Measurements from ENCODE around the gene P2RX6. TPM values are rescaled to one million over a fixed set of nuclear protein-coding genes. Genes with fewer than 3 reads are reported as not detected.

Gene P2RX6
- 3.1 and 5.9 TPM in 2 replicates for total RNA-seq (2014; rRNA removed; shearing (Covaris generic))

DNA sequence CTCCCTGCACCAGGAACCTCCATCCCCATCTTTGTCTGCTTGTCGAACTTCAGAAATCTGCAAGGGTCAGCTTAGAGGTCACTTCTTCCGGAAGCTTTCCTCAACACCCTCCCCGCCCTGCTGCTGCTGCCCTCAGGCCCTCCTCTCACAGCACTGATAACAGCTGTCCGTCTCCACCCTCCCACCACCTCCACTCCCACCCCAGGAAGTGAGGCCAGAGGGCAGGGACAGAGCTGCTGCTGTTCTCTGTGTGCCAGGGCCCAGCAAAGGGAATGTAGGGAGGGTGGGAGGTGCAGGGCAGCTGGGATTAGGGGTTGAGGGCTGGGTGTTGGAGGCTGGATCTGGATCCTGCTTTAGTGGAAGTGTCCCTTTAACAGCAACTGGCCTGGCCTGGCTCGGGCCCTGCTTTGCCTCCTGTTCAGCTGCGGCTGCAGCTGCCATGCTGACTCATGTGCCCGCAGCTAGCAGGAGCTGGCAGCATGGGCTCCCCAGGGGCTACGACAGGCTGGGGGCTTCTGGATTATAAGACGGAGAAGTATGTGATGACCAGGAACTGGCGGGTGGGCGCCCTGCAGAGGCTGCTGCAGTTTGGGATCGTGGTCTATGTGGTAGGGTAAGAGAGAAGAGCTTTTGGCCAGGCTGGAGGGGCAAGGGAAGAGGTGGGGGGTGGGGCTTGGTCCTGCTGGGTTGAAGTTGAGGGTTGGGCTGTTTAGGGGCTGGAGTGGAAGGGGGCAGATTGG is at the start of gene P2RX6:
P2RX6 (plus strand) TSS at position 440 of the 740 bp plus-strand sequence; CDS start at position 450, 10 bp downstream.

DNA sequence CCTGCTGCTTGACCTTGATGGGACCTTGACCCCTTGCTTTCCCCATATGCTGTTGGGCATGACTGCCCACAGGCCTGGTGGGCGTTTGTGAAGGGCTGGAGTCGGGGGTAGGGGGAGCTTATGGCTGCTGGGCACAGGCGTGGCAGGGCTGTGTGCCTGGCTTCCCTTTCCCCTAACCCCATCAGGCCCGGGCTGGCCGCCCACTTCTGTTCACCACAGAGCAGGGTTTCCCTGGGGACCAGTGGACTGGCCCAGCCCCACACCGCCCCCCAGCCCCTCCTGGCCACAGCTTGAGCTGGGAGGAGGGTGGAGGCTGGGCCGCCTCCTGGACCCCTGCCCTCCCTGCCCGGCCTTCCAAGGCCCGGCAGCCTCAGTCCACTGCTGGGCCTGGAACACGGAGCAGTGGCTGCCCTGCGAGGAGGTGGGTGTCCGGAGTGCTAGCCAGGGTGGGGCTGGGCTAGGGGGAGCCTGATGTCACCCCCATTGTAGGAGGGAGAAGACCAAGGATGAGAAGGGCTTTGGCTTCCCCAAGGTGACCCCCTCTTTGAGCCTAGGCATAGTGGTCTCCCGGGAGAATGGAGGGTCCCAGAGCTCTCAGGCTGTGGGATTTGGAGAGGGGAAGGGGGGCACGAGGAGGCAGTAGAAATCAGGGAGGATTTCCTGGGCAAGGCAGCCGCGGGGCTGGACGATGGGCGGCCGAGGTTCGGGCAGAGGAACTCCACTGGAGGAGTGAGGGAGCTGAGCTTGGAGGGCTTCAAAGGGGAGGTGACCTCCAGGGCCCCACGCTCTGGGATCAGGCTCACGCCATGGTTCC is 47.9 kb upstream of the P2RX6 start, which contains the start of gene AIFM3:
AIFM3 (plus strand) TSS at position 373 of the 814 bp plus-strand sequence. CDS start 690 bp downstream, outside the sequence.

DNA sequence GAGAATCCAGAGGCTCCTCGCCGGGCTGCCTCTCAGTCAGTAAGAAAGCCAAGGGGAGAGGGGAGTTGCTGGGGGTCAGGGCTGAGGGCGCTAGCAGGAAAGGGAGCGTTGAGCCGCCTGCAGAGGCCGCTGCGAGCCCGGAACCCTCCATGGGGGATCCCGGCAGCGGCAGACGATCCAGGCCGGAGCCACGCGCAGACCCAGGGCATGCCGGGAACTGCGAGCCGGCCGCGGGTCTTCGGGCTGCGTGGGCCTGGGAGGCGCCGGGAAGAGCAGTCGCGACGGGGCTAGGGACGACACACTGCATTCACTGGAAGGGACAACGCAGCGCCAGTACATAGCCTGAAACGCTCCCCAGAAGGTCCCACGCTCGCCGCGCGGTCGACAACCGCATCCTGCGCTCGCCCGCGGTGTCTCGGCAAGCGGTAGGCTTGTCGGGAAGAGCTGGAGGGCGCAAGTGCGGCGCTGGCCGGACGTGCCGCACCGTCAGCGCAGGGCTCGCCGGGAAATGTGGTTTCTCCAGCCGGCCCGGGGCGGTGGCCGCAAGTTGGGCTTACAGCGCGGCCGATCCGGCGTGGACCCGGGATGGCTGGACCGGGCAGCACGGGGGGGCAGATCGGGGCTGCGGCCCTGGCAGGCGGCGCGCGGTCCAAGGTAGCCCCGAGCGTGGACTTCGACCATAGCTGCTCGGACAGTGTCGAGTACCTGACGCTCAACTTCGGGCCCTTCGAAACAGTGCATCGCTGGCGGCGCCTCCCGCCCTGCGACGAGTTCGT is 33.0 kb upstream of the P2RX6 start, which contains the start of gene LZTR1:
LZTR1 (plus strand) TSS at position 511 of the 776 bp plus-strand sequence; CDS start at position 586, 75 bp downstream.

DNA sequence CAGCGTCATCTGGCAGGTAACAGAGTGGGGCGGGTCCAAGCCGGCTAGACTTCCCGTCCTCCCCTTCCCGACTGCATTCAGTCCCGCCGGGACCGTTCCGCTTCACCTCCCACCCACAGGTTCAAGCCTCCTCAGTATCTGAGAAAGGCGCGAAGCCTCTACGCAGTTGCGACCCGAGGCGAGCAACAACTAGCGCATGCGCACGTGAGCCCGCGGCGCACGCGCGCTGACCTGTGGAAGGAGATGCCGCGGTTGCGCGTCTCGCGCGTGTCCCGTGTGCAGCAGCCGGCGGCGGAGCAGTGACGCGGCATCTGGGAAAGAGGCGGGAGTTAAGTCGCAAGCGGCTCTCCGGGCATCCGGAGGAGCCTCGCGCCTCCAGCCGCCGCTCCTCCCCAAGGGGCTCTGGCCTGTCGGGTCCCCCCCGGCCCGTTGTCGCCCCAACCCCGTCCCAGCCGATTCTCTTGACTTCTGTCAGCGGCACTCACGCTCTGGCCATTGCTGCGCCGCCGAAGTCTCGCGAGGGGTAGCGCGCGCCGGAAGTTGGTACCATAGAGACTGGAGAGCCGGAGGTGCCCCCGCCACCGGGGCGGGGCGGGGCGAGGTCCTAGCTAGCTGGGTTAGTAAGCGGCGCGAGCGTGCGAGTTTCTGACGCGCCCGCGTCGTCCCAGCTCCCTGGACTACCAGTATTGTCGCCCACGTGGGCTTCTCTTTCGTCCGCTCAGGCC is 13.2 kb upstream of the P2RX6 start, which contains the start of gene THAP7:
THAP7 (minus strand) TSS at position 518 of the 725 bp plus-strand sequence; CDS start at position 311, 207 bp downstream.

DNA sequence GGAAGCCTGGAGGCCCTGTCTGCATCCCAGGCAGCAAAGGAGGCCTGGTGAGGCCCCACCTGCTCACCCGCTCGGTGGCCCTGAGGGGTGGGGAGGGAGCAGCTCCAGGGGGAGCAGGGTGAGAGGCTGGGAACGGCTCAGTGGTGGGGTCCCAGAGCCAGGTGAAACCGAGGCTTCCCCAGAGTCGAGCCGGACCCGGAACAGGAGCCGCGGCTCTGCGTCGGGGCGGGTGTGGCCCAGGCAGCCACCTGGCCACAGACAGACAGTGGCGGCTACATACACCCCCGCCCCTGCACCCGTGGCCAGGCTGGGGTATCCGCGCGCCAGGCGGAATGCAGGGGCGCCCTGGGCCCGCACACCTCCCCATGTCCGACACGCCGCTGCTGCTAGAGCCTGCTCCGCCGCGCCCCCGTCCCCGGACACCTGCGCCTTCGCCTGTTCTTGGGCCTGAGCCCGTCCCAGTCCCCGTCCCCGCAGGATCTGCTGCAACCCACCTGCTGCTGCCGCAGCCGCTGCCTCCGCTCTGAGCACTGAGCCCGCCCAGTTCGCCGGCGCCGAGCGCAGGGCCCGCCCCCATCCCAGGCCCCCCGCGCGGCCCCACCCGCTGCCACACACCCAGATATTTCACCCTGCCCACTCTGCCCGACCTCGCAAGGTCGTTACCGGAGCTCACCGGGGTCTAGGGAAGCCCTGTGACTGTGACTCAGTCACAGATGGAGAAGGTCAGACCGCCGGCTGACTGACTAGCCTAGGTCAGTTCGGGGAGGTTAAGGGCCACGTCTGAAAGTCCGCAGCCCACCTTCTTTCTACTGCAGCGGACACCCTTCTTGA is 17.3 kb downstream of the P2RX6 start, which contains the start of gene SLC7A4:
SLC7A4 (minus strand) TSS at position 525 of the 831 bp plus-strand sequence. CDS start 749 bp downstream, outside the sequence.

DNA sequence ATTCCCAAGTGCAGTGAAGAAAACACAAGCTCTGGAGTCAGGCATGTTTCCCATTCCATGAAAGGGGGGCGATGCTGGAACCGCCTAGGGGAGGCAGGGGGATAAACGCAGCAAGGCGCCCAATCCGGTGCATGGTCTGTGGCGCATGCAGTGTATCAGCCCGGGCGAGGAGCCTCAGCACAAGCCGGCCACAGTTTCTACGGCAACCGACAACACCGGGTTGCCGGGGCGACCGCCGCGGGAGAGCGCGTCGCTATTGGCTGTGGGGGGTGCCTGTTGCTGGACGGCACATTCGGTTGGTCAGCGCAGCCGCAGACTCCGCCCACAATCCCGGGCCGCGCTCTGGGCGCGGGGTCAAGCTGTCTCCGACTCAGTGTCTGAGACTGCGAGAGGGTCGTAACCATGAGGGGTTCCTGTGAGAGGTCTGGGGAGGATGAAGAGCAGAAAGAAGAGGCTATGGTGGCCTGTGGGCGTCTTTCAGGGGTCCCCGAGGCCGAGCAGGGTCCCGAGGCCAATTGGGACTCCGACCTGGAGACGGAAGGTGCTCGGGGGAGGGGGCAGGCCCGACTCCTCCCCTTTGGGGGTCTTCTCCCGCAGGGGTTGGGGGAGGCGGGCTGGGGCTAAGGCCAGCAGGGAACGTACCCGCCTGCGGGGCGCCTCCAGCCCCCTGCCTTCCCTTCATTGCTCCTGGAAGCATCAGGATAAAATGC is 30.8 kb downstream of the P2RX6 start, which contains the start of gene LRRC74B:
LRRC74B (plus strand) TSS at position 362 of the 710 bp plus-strand sequence; CDS start at position 403, 41 bp downstream.

Small RNAs within 50 kb of the gene (small RNA-seq; reads per million reads assigned to genes)
- gene MIR649: not detected

Other genes with a start within 250 kb of the P2RX6 start
- 0.49 and 0.61 TPM in 2 replicates for gene SERPIND1, start 241.1 kb upstream of the P2RX6 start, total RNA-seq (2014; rRNA removed; shearing (Covaris generic))
- gene PI4KA, start 156.4 kb upstream of the P2RX6 start, total RNA-seq (2014; rRNA removed; shearing (Covaris generic)): 23.4 and 33.8 TPM in 2 replicates
- gene SNAP29, start 156.2 kb upstream of the P2RX6 start, total RNA-seq (2014; rRNA removed; shearing (Covaris generic)): 9.0 and 12.0 TPM in 2 replicates
- gene CRKL, start 97.8 kb upstream of the P2RX6 start, total RNA-seq (2014; rRNA removed; shearing (Covaris generic)): 17.3 and 18.8 TPM in 2 replicates
- gene AIFM3, start 47.9 kb upstream of the P2RX6 start, total RNA-seq (2014; rRNA removed; shearing (Covaris generic)): 0.26 and 0.45 TPM in 2 replicates
- 22.6 and 28.0 TPM in 2 replicates for gene LZTR1, start 32.9 kb upstream of the P2RX6 start, total RNA-seq (2014; rRNA removed; shearing (Covaris generic))
- 43.4 and 48.3 TPM in 2 replicates for gene THAP7, start 13.0 kb upstream of the P2RX6 start, total RNA-seq (2014; rRNA removed; shearing (Covaris generic))
- not detected in 2 replicates for gene SLC7A4, start 17.4 kb downstream of the P2RX6 start, total RNA-seq (2014; rRNA removed; shearing (Covaris generic))
- 0.05 TPM in 1 of 2 replicates, not detected in the other for gene LRRC74B, start 30.8 kb downstream of the P2RX6 start, total RNA-seq (2014; rRNA removed; shearing (Covaris generic))